GM12865 (cell line): ENCODE data around the gene SCN2B.

Source experiments
- DNase-seq: peaks from one replicate; pipeline ENCODE4 v3.0.0; 2010; ENCODE audit warnings: low read depth
- H3K4me3 ChIP-seq: 2 replicates; pipeline ENCODE4 v1.5.1; 2011; ENCODE audit warnings: mild to moderate bottlenecking, low read depth, low read length, control low read depth
- CTCF ChIP-seq: IDR thresholded peaks from 2 replicates; pipeline ENCODE4 v1.5.1; 2011; ENCODE audit warnings: low read length, control low read depth, low read depth, inconsistent platforms; ENCODE audit not compliant: insufficient read depth; ENCODE audit errors: missing control alignments

The SCN2B gene

GRCh38 chr11:118142809-118143208 lies 33.6 kb downstream of the SCN2B start:
- H3K4me3 ChIP-seq: no peak overlapping the region
- TF ChIP-seq CTCF: no peak
- no peak for DNase-seq

- no peak overlapping the region for H3K4me3 ChIP-seq
- no peak for DNase-seq
- TF ChIP-seq CTCF: no peak
Measured at GRCh38 chr11:118142081-118142480, 34.4 kb downstream of the SCN2B start.

- H3K4me3 ChIP-seq: no peak overlapping the region
- DNase-seq: no peak
- TF ChIP-seq CTCF: no peak
Measured at GRCh38 chr11:118139578-118139977, 36.9 kb downstream of the SCN2B start.

- no peak for DNase-seq
- no peak overlapping the region for H3K4me3 ChIP-seq
- TF ChIP-seq CTCF: no peak
Measured at GRCh38 chr11:118138839-118139420, 37.5 kb downstream of the SCN2B start.

GRCh38 chr11:118136801-118137200 lies 39.6 kb downstream of the SCN2B start:
- DNase-seq: no peak
- no peak overlapping the region for H3K4me3 ChIP-seq
- TF ChIP-seq CTCF: no peak

- TF ChIP-seq CTCF: no peak
- DNase-seq: no peak
- H3K4me3 ChIP-seq: no peak overlapping the region
Measured at GRCh38 chr11:118136341-118136740, 40.1 kb downstream of the SCN2B start.

GRCh38 chr11:118135796-118136165 lies 40.7 kb downstream of the SCN2B start:
- no peak overlapping the region for H3K4me3 ChIP-seq
- no peak for TF ChIP-seq CTCF
- no peak for DNase-seq
